Activated CD4-positive, alpha-beta T cell treated with anti-CD3 and anti-CD28 coated beads, Interleukin-2, amount 10 ng/mL, durations not matched to agents 7 days and 5 days (primary cell): ENCODE data around the gene HDHD3. TPM values are rescaled to one million over a fixed set of nuclear protein-coding genes. Genes with fewer than 3 reads are reported as not detected.
"Not testable (repeated sequence)": the region's sequence is repeated elsewhere in the genome, so short reads cannot be mapped to it uniquely, and the experiment has no call there.

Experiments used
- CTCF ChIA-PET: fragments of 350-600 bp; sonication (Branson Sonifier 250); formaldehyde crosslinking; loops from one replicate; lab custom pipeline; 2021; ENCODE audit warnings: antibody characterized with exemption; lab: Charles Lee
- POLR2A ChIA-PET: fragments of 350-600 bp; sonication (Branson Sonifier 250); formaldehyde crosslinking; loops from one replicate; lab custom pipeline; 2021; ENCODE audit warnings: antibody characterized with exemption; lab: Charles Lee
- DNase-seq: peaks from one replicate; pipeline ENCODE4 v3.0.0-alpha.2; 2020
- H3K27ac Mint-ChIP-seq: one replicate; pipeline ENCODE4 v1.8.0; 2021; ENCODE audit warnings: mild to moderate bottlenecking, moderate library complexity, mixed read lengths
- H3K27me3 Mint-ChIP-seq: one replicate; pipeline ENCODE4 v1.8.0; 2021; ENCODE audit warnings: mixed read lengths
- H3K36me3 Mint-ChIP-seq: one replicate; pipeline ENCODE4 v1.8.0; 2021; ENCODE audit warnings: low read depth, mixed read lengths
- H3K4me1 Mint-ChIP-seq: one replicate; pipeline ENCODE4 v1.8.0; 2021; ENCODE audit warnings: mixed read lengths
- H3K4me3 Mint-ChIP-seq: one replicate; pipeline ENCODE4 v1.8.0; 2021; ENCODE audit warnings: mild to moderate bottlenecking, moderate library complexity, mixed read lengths
- H3K9me3 Mint-ChIP-seq: one replicate; pipeline ENCODE4 v1.8.0; 2021; ENCODE audit warnings: mixed read lengths
- total RNA-seq, 2 experiments: library from RNA; stranded (reverse); gene quantifications; one replicate each; pipeline ENCODE4 v1.2.3, GENCODE V29; 2021

HDHD3 gene
- total RNA-seq, result 10 to 100 TPM; 16.2 to 20.2 TPM

- Mint-ChIP-seq H3K27ac (peak within 1 kb of the TSS; percentile 89), H3K4me3 (peak within 1 kb of the TSS; percentile 79), H3K9me3 (no peaks in the 10 kb centered on the region), H3K4me1 (peaks cover 21% of the 10 kb centered on the region), H3K27me3 (no peaks in the 10 kb centered on the region), H3K36me3 (peaks cover 7% of the 10 kb centered on the region)
- peak; percentile 81 for DNase-seq
- CTCF ChIA-PET, result interaction anchor here (0.5 to 2.2 kb wide), 3 partner anchors 9 to 806 kb away, joined by 3 to 8 read pairs (median 5); partner anchors contain the start of gene ALAD
- POLR2A ChIA-PET, result interaction anchor here (0.7 to 1.0 kb wide), 2 partner anchors 18 to 34 kb away, joined by 3 to 4 read pairs; partner anchors contain the start of genes C9orf43 and POLE3
Measured at GRCh38 chr9:113376634-113377567, at the start of gene HDHD3. TSS of gene HDHD3 (minus strand) at chr9:113376986. CDS start at chr9:113374354, 2,632 bp downstream.

DNA sequence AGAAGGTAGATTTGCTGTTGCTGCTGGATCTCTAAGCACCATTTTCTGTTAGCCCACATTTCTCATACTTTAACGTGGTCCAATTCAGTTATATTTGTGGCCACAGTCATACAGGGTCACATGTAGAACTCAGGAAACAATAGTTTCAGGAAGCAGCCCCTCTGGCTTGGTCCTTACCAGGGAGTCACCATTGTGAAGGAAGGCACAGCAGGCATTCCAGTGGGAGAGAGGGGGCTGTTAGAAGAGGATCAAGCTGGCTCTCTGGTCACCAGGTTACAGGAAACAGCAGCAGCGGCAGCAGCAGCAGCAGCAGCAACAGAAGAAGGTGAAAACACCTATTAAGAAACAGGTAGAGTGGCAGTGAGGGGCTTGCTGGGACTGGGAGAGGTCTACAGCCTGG, 48.3 kb upstream of the HDHD3 start:
- Mint-ChIP-seq H3K36me3 (no peaks in the 10 kb centered on the region), H3K4me1 (no peaks in the 10 kb centered on the region), H3K27me3 (peaks cover 6% of the 10 kb centered on the region), H3K4me3 (no peak overlapping the region), H3K27ac (no peak overlapping the region), H3K9me3 (no peaks in the 10 kb centered on the region)
- no peak for DNase-seq
- ChIA-PET CTCF (interaction anchor here (1.0 to 1.6 kb wide), 2 partner anchors 233 to 616 kb away, joined by 3 to 4 read pairs; no protein-coding TSS in a partner anchor), POLR2A (no interaction called here)

DNA sequence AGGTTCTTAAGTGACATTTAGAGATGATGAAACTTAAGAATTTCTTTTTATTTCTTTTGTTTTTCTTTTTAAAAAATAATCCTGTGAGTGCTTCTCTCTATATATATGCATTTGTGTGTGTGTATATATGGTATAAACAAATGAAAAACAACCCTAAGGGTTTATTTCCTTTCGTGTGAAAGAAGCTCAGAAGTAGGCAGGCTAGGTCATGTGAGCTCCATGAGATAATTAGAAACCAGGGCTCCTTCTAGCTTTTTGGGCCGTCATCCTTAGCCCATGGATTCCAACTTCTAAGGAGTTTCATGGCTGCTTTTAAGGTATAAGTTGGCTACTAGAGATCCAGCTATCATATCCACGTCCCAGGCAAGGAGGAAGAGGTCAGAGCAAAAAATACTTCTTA, 44.9 kb upstream of the HDHD3 start:
- Mint-ChIP-seq H3K36me3 (no peaks in the 10 kb centered on the region), H3K4me1 (no peaks in the 10 kb centered on the region), H3K27ac (no peak overlapping the region), H3K27me3 (peaks cover 6% of the 10 kb centered on the region), H3K4me3 (no peak overlapping the region), H3K9me3 (no peaks in the 10 kb centered on the region)
- POLR2A ChIA-PET, result no interaction called here
- DNase-seq, result no peak
- CTCF ChIA-PET, result interaction anchor here (0.6 to 0.8 kb wide), 3 partner anchors 8 to 20 kb away, joined by 3 read pairs; partner anchors contain the start of gene ALAD

GRCh38 chr9:113417370-113417769, 40.6 kb upstream of the HDHD3 start:
- ChIA-PET CTCF (no interaction called here), POLR2A (no interaction called here)
- no peaks in the 10 kb centered on the region for H3K9me3 Mint-ChIP-seq
- no peaks in the 10 kb centered on the region for H3K36me3 Mint-ChIP-seq
- no peak for DNase-seq
- no peak overlapping the region for H3K4me3 Mint-ChIP-seq
- H3K27me3 Mint-ChIP-seq, result no peaks in the 10 kb centered on the region
- H3K4me1 Mint-ChIP-seq, result no peaks in the 10 kb centered on the region
- H3K27ac Mint-ChIP-seq, result no peak overlapping the region

- no peak for DNase-seq
- POLR2A ChIA-PET, result interaction anchor here (0.6 kb wide), 1 partner anchor 12 kb away, joined by 4 read pairs; no protein-coding TSS in a partner anchor
Measured at GRCh38 chr9:113416149-113416721, 39.4 kb upstream of the HDHD3 start.

GRCh38 chr9:113410207-113410864, 33.5 kb upstream of the HDHD3 start, which contains the start of the genes C9orf43 and POLE3:
TSS of gene C9orf43 (plus strand) at chr9:113410747. CDS start at chr9:113413494, 2,747 bp downstream.
TSS of gene POLE3 (minus strand) at chr9:113410675. CDS start at chr9:113410293, 382 bp downstream.
- Mint-ChIP-seq H3K9me3 (no peaks in the 10 kb centered on the region), H3K27me3 (no peaks in the 10 kb centered on the region), H3K36me3 (peaks cover 31% of the 10 kb centered on the region), H3K27ac (peak within 1 kb of the TSS; percentile 98), H3K4me1 (peaks cover 39% of the 10 kb centered on the region), H3K4me3 (peak within 1 kb of the TSS; percentile 87)
- ChIA-PET CTCF (interaction anchor here (0.7 to 3.2 kb wide), 16 partner anchors 9 to 1191 kb away, joined by 3 to 25 read pairs (median 4); partner anchors contain the start of genes ALAD, CDC26 and PRPF4), POLR2A (interaction anchor here (0.6 to 1.6 kb wide), 4 partner anchors 8 to 70 kb away, joined by 3 to 4 read pairs (median 4); partner anchors contain the start of gene HDHD3)
- peak; percentile 94 for DNase-seq

More at GRCh38 chr9:113416149-113416721, 39.4 kb upstream of the HDHD3 start:
- no peaks in the 10 kb centered on the region for H3K36me3 Mint-ChIP-seq
- no peak overlapping the region for H3K27ac Mint-ChIP-seq
- no peak overlapping the region for H3K4me3 Mint-ChIP-seq
- no peaks in the 10 kb centered on the region for H3K27me3 Mint-ChIP-seq
- H3K4me1 Mint-ChIP-seq, result peaks cover 6% of the 10 kb centered on the region
- no peaks in the 10 kb centered on the region for H3K9me3 Mint-ChIP-seq
- CTCF ChIA-PET, result interaction anchor here (0.5 kb wide), 1 partner anchor 259 kb away, joined by 4 read pairs; no protein-coding TSS in a partner anchor

GRCh38 chr9:113409883-113410206, 33.1 kb upstream of the HDHD3 start:
- peaks cover 31% of the 10 kb centered on the region for H3K36me3 Mint-ChIP-seq

DNA sequence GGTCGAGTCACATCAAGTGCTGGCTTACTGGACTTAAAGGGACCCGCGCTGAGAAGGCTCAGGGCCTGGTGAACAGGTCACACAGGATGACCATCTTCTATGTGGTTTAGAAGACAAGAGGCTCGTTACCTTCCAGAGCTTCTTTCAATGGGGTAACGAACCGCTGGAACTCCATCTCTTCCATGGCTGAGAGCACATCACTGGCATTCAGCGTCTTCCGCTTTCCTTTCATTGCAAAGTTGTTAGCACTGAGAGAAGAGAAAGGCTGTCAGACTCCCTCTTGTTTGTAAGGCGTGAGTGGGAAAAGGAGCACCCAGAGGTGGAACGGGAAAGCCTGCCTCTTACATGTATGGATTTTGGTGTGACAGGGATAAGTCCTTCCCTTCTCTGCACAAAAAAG, 32.7 kb upstream of the HDHD3 start:
- H3K4me1 Mint-ChIP-seq, result peaks cover 39% of the 10 kb centered on the region
- peak overlapping the region; percentile 98 for H3K27ac Mint-ChIP-seq
- peak overlapping the region; percentile 87 for H3K4me3 Mint-ChIP-seq
- no peak for DNase-seq
- no peaks in the 10 kb centered on the region for H3K9me3 Mint-ChIP-seq
- H3K27me3 Mint-ChIP-seq, result no peaks in the 10 kb centered on the region
- POLR2A ChIA-PET, result interaction anchor here (0.6 to 1.6 kb wide), 2 partner anchors 65 to 69 kb away, joined by 3 to 4 read pairs; no protein-coding TSS in a partner anchor
- peaks cover 31% of the 10 kb centered on the region for H3K36me3 Mint-ChIP-seq
- CTCF ChIA-PET, result interaction anchor here (1.0 to 3.2 kb wide), 11 partner anchors 8 to 1190 kb away, joined by 3 to 25 read pairs (median 4); partner anchors contain the start of genes ALAD, CDC26 and PRPF4

More at GRCh38 chr9:113409883-113410206, 33.1 kb upstream of the HDHD3 start:
- H3K27ac Mint-ChIP-seq, result peak overlapping the region; percentile 98
- no peak for DNase-seq
- H3K4me1 Mint-ChIP-seq, result peaks cover 39% of the 10 kb centered on the region
- peak overlapping the region; percentile 87 for H3K4me3 Mint-ChIP-seq
- ChIA-PET POLR2A (interaction anchor here (0.6 to 1.6 kb wide), 4 partner anchors 8 to 69 kb away, joined by 3 to 4 read pairs (median 4); partner anchors contain the start of gene HDHD3), CTCF (interaction anchor here (0.7 to 3.2 kb wide), 15 partner anchors 9 to 1191 kb away, joined by 3 to 25 read pairs (median 4); partner anchors contain the start of genes ALAD, CDC26 and PRPF4)
- no peaks in the 10 kb centered on the region for H3K27me3 Mint-ChIP-seq
- H3K9me3 Mint-ChIP-seq, result no peaks in the 10 kb centered on the region

GRCh38 chr9:113406873-113407511, 30.2 kb upstream of the HDHD3 start:
- peaks cover 40% of the 10 kb centered on the region for H3K4me1 Mint-ChIP-seq
- not testable (repeated sequence) for H3K4me3 Mint-ChIP-seq, H3K9me3 Mint-ChIP-seq, H3K27me3 Mint-ChIP-seq
- H3K36me3 Mint-ChIP-seq, result peaks cover 31% of the 10 kb centered on the region
- peak; percentile 76 for DNase-seq
- ChIA-PET POLR2A (interaction anchor here (0.6 kb wide), 1 partner anchor 167 kb away, joined by 3 read pairs; no protein-coding TSS in a partner anchor), CTCF (interaction anchor here (1.0 to 2.0 kb wide), 5 partner anchors 67 to 132 kb away, joined by 3 to 11 read pairs (median 3); partner anchors contain the start of genes CDC26, PRPF4 and WDR31)
- peak overlapping the region; percentile 85 for H3K27ac Mint-ChIP-seq

GRCh38 chr9:113406353-113406752, 29.6 kb upstream of the HDHD3 start:
- Mint-ChIP-seq H3K4me1 (peaks cover 41% of the 10 kb centered on the region), H3K27ac (peak overlapping the region; percentile 85), H3K36me3 (peaks cover 31% of the 10 kb centered on the region)
- ChIA-PET POLR2A (interaction anchor here (0.6 kb wide), 1 partner anchor 132 kb away, joined by 4 read pairs; no protein-coding TSS in a partner anchor), CTCF (interaction anchor here (0.9 to 2.0 kb wide), 4 partner anchors 78 to 132 kb away, joined by 3 to 11 read pairs (median 4); partner anchors contain the start of genes CDC26 and PRPF4)
- H3K27me3 Mint-ChIP-seq, H3K4me3 Mint-ChIP-seq, DNase-seq, H3K9me3 Mint-ChIP-seq: not testable (repeated sequence)

- Mint-ChIP-seq H3K4me3 (no peak overlapping the region), H3K4me1 (peaks cover 44% of the 10 kb centered on the region), H3K27ac (peak overlapping the region; percentile 19), H3K9me3 (no peaks in the 10 kb centered on the region), H3K36me3 (peaks cover 20% of the 10 kb centered on the region), H3K27me3 (no peaks in the 10 kb centered on the region)
- POLR2A ChIA-PET, result interaction anchor here (0.6 kb wide), 2 partner anchors 716 to 1704 kb away, joined by 3 read pairs; no protein-coding TSS in a partner anchor
- CTCF ChIA-PET, result interaction anchor here (1.1 to 1.5 kb wide), 3 partner anchors 10 to 254 kb away, joined by 3 to 4 read pairs (median 3); no protein-coding TSS in a partner anchor
- DNase-seq, result no peak
Measured at GRCh38 chr9:113403646-113404045, 26.9 kb upstream of the HDHD3 start.
